Transverse colon (tissue), 3 donors: ENCODE measurements around the gene NUP93.

Experiments used
- EP300 ChIP-seq: sonication (generic); formaldehyde crosslinking; IDR thresholded peaks from one replicate; pipeline ENCODE4 v1.6.1; 2017; ENCODE audit warnings: antibody characterized with exemption, low read depth
- POLR2A ChIP-seq: fragments of 450-650 bp; IDR thresholded peaks from one replicate; pipeline ENCODE4 v1.6.1; 2016; ENCODE audit warnings: antibody characterized with exemption, mild to moderate bottlenecking, moderate library complexity
- TF ChIP-seq, protein P1 (sequence below), 5 experiments: fragments of 200-600 bp in 3 of 5; fragments of 450-650 bp in 2 of 5; sonication (generic) in 3 of 5; IDR thresholded peaks; 1 replicate in 2 of 5; 2 replicates in 3 of 5; pipeline ENCODE4 v1.5.1; 2016 to 2017; ENCODE audit warnings: antibody characterized with exemption in 5 of 5, inconsistent platforms in 3 of 5, mild to moderate bottlenecking in 2 of 5, moderate library complexity in 1 of 5

DNA sequence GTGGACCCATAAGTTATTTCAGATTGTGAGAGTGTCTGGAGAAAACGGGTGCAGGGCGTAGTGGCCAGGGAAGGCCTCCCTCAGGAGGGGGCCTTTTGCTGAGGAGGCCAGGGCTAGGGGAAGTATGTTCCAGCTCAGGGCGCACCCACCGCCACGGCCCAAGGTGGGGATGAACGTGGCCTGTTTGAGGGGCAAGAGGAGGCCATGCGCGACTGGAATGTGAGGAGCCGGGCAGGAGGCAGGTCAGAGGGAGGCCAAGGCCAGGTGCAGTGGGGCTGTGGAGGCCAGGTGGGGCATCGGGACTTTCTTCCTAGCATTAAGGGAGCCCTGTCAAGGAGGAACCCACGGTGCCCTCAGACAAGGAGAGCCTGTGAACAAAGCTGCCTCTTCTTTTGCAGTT lies 161.8 kb downstream of the NUP93 start:
- TF ChIP-seq EP300, result no peak
- TF ChIP-seq, protein P1, sequence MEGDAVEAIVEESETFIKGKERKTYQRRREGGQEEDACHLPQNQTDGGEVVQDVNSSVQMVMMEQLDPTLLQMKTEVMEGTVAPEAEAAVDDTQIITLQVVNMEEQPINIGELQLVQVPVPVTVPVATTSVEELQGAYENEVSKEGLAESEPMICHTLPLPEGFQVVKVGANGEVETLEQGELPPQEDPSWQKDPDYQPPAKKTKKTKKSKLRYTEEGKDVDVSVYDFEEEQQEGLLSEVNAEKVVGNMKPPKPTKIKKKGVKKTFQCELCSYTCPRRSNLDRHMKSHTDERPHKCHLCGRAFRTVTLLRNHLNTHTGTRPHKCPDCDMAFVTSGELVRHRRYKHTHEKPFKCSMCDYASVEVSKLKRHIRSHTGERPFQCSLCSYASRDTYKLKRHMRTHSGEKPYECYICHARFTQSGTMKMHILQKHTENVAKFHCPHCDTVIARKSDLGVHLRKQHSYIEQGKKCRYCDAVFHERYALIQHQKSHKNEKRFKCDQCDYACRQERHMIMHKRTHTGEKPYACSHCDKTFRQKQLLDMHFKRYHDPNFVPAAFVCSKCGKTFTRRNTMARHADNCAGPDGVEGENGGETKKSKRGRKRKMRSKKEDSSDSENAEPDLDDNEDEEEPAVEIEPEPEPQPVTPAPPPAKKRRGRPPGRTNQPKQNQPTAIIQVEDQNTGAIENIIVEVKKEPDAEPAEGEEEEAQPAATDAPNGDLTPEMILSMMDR (IDR thresholded peaks at IDR 0.05), result no peak
- no peak for TF ChIP-seq POLR2A
